ENCODE results near the gene PDSS2.

DNA sequence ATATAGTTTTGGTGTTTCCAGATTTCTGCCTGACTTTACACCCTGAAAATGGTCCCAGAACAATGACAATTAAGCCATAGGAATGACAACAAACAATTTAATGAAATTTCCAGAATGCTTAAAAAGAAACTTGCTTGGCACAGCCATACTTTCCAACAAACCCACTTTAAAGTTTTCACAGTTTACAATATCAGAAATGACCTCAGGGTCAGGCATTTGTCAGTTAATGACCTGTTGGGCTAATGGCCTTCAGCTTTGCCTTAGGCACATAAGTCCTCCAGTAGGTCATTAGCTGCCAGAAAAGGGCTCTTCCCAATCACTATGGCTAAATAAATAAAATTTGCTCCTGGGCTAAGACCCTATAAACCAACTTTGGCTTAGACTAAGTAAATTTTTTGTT is 199.4 kb downstream of the PDSS2 start:
- TF ChIP-seq, protein P1, sequence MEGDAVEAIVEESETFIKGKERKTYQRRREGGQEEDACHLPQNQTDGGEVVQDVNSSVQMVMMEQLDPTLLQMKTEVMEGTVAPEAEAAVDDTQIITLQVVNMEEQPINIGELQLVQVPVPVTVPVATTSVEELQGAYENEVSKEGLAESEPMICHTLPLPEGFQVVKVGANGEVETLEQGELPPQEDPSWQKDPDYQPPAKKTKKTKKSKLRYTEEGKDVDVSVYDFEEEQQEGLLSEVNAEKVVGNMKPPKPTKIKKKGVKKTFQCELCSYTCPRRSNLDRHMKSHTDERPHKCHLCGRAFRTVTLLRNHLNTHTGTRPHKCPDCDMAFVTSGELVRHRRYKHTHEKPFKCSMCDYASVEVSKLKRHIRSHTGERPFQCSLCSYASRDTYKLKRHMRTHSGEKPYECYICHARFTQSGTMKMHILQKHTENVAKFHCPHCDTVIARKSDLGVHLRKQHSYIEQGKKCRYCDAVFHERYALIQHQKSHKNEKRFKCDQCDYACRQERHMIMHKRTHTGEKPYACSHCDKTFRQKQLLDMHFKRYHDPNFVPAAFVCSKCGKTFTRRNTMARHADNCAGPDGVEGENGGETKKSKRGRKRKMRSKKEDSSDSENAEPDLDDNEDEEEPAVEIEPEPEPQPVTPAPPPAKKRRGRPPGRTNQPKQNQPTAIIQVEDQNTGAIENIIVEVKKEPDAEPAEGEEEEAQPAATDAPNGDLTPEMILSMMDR (IDR thresholded peaks at IDR 0.05; ENCODE audit: low read depth, low read length) = no peak
- TF ChIP-seq POLR2A (IDR thresholded peaks at IDR 0.05; ENCODE audit: extremely low read depth, insufficient read length) = no peak
- TF ChIP-seq, protein P2, sequence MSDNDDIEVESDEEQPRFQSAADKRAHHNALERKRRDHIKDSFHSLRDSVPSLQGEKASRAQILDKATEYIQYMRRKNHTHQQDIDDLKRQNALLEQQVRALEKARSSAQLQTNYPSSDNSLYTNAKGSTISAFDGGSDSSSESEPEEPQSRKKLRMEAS (IDR thresholded peaks at IDR 0.05; ENCODE audit: low read depth, low read length) = no peak
- no peak for TF ChIP-seq MYC (IDR thresholded peaks at IDR 0.05; ENCODE audit: low read depth, low read length)
